HG02610 (cell line): ENCODE data around the gene C11orf91.
"Not testable (repeated sequence)": the region's sequence is repeated elsewhere in the genome, so short reads cannot be mapped to it uniquely, and the experiment has no call there.

Experiments
- ATAC-seq: cut with Tn5 transposase; IDR thresholded peaks from one replicate; pipeline ENCODE4 v1.9.1; 2021; ENCODE audit warnings: mild to moderate bottlenecking, moderate library complexity; ENCODE audit not compliant: unreplicated experiment

The C11orf91 gene

GRCh38 chr11:33722590-33723234 lies 22.1 kb upstream of the C11orf91 start:
- ATAC-seq, result peak; percentile 94

DNA sequence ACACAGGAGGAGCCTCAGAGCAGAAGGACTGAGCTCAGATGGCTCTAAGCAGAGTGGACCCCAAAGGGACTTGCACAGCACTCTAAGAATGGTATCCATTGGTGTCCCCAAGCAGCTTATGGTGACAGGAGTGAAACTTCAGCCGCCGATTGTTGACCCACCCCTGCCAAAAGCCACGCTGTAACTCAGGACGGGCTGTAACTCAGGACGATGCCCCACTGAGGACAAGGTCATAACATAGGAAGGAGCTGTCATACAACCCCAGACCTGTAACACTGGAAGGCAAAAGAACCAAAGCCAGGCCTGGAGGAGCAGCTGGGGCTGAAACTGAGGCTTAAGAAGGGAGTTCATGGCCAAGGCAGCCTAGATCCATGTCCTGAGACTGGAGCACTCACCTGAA lies 21.4 kb upstream of the C11orf91 start:
- no peak for ATAC-seq

DNA sequence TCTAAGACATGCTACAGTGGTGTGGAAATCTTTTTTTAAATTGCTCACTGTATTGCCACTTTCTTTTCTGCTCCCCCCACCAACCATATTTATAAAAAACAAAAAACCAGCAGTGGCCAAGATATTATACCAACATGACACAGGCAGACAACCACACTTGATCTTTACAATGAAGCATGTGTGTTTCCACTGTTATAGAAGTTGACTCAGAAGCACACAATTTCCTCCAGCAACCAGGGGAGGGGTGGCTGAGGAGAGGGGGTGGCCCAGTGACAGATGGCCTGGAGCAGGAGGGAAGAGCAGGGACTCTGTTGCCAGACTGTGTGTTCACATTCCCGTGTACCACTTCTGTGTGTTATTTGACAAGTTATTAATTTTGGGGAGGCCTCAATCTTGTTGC lies 20.8 kb upstream of the C11orf91 start:
- ATAC-seq, result no peak

GRCh38 chr11:33719587-33719986 lies 19.0 kb upstream of the C11orf91 start:
- no peak for ATAC-seq

DNA sequence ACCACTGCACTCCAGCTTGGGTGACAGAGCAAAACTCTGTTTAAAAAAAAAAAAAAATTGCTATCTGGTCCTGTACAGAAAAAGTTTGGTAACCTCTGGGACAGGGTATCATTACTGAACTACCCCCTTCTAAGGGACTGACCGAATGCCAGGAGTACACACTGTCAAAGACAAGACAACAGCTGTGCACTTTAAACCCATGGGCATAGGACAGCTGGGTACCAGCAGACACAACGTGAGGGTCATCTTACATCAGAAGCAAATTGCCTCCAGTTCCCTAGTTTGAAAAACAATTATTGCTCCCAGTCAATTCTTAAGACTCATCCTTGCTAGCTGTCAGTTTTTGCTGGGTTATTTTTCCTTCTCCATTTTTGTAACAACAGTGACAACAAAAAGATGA lies 17.8 kb upstream of the C11orf91 start:
- ATAC-seq, result no peak

DNA sequence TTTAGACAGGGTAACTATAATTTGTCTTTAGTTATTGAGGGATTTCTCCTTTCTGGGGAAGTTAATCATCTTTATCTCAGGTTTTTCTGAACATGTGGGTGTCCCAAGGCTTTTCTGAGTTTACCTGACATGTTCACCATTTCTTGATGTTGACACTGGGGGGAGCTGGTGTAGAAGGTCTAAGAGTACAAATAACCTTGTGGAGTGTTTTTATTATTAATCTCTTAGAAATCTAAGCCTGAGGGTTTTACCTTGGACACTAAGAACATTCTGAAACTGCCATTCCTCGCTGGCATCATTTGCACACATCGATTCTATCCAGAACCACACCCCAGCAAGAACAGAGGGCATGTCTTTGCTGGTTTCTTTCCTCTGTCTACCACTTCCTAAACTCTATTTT lies 15.6 kb upstream of the C11orf91 start:
- ATAC-seq, result no peak

GRCh38 chr11:33713856-33714398 lies 13.3 kb upstream of the C11orf91 start:
- ATAC-seq, result no peak

DNA sequence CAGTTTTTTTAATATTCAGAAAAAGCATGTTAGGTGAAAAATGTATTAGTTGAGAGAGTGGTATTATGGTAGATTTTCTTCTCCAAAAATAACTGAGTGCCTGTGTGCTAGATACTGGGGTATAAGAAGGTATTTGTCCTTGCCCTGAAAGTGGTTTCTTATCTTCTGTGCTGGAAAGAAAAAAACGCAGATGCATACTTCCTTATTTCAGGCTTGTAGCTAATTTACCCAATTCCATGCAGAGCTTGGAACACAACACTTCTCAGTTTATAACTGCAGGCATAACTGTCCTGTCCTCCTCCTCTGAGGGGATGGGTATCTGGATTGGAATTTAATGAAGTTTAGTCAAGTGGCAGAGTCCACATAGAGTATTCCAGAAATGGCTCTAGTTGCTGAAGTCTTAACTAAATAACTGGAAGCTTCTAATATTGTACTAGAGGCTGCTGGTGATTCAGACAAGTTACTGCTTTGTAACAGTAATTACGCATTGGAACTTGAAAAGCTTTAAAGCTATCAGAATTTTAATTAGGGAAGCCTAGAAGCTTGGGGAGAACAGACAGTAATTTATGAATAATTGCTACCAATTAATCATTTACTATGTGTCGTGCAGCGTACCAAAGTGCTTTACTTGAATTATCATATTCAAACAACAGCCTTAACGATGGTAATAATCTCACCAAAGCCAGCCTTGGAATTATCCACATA lies 12.7 kb upstream of the C11orf91 start:
- no peak for ATAC-seq

GRCh38 chr11:33712436-33712835 lies 11.8 kb upstream of the C11orf91 start:
- ATAC-seq, result no peak

DNA sequence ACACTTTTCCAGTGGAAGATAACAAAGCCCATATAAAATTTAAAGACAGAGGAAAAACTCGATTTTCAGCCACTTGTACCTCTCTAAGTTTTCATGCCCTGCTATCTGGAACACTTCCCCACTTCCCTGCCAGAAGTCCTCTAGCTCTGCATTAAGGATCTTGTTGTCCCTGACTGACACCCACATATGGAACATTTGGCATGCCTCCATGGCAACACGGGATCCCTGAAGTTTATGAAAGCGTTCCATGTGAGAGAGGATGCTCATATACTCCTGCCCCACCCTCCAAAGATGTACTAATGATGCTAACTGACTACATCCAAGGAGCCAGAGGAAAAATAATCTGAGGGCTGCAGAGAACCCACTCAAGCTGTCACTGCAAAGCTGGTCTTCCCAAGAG lies 8.8 kb upstream of the C11orf91 start:
- ATAC-seq, result no peak

DNA sequence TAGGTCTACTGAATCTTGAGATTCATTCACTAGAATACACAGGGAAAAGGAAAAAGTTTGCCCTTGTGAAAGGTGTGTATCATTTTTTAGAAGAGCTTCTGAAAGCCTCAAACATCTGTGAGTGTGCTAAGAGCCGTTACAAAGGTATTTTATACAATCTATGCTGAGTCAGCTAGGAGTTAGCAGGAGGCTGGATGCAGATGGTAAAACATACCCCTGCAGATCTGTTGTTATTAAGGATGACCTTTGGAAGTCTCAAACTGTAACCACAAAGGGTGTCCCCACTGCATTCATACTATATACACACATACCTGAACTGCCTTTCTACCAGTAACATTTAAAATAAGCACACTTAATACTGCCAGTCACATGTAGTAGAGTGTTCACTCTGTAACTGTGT lies 8.4 kb upstream of the C11orf91 start:
- ATAC-seq, result no peak

DNA sequence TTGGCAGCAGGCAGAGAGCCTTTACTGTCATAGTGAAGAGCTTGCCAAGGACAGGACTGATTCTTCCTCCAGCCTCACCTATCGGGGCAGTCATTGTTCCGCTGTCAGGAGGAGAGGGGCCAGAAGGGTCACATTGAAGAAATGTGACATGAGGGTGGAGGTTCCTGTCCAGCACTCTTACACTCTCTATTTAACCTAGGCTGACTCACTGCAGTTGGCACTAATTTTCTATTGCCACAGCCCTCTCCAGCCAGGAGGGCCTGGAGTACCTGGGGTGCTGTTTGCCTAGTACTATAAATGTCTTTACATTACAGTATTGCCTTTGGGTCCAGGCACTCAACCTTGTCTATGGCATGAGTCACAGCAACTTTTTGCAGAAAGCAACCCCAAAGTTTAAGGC lies 7.2 kb upstream of the C11orf91 start:
- not testable (repeated sequence) for ATAC-seq

DNA sequence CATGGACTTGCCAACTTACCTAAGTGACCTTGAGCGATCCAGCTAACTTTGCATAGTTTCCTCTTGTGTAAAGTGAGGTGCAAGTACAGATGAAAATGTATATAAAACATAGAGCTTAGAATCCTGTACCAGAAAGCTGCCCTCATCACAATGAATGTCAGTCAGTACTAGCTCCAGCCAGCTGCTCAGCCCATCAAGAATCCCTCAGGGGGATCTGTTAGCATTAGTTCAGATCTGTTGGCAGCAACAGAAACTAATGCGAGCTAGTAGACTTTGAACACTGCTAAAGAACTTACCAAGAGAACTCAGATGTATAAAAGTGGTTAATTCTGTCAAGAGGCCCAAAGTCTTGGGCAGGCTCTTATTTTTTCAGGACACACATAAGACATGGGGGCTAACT lies 6.3 kb upstream of the C11orf91 start:
- ATAC-seq, result no peak

GRCh38 chr11:33706546-33706945 lies 5.9 kb upstream of the C11orf91 start:
- no peak for ATAC-seq

DNA sequence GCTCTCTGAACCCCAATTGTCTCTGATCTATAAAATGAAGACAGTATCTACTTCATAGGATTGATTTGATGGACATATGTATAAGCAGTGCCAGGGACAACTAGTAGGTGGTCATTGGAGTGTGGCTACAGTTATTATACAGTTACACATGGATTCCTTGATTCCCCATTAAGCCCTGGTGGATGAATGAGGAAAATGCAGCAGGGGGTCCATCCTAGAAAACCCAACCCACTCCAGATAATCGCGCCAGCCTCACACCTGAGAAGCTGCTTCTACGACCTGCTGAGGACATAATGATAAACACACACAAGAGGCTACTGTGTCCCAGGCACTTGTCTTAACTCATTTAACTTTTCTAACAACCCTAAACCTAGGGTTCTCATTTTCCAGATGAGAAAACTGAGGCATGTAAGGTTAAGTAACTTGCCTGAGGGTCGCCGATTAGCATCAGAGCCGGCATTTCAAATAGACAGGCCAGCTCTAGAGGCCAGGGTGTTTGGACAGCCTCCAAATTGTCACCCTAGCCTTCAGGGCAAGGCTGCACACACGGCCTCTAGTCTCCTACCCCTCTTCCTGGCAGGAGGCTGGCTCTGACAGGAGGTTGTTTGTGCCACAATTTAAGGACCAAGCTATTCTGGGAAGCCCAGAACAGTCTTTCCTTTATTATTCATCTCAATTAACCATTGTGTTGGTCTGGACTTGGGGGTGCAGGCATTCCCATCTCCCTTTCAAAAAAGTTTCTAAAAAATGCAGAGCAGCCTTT lies 3.8 kb upstream of the C11orf91 start:
- ATAC-seq, result no peak

DNA sequence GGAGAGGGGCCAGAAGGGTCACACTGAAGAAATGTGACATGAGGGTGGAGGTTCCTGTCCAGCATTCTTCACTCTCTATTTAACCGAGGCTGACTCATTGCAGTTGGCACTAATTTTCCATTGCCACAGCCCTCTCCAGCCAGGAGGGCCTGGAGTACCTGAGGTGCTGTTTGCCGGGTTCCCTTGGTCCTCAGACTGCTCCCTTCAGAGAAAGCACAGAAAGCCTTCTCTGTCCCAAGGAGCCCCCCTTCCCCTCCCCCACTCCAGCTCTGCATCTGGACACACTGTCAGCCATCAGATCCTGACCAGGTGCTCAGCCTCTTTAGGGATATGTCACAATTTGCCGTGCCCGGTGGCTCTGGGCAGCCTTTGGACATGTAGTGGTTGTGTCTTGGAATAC lies 3.2 kb upstream of the C11orf91 start:
- ATAC-seq, result no peak

GRCh38 chr11:33703234-33703633 lies 2.6 kb upstream of the C11orf91 start:
- ATAC-seq, result no peak

GRCh38 chr11:33701302-33702230 lies 940 bp upstream of the C11orf91 start:
- no peak for ATAC-seq

GRCh38 chr11:33700063-33700501 lies 544 bp downstream of the C11orf91 start:
- ATAC-seq, result no peak

- no peak for ATAC-seq
Measured at GRCh38 chr11:33699515-33700062, 1.0 kb downstream of the C11orf91 start.
